NCI-H187 (cell line): ENCODE results near the gene LCLAT1.

ENCODE experiments used
- DNase-seq, 2 experiments: peaks; one replicate each; lab custom pipeline; 2025; lab: John Stamatoyannopoulos, UW

The LCLAT1 gene

GRCh38 chr2:30673127-30673526 is 226.1 kb downstream of the LCLAT1 start:
- no peak for DNase-seq

GRCh38 chr2:30675758-30676157 is 228.7 kb downstream of the LCLAT1 start:
- no peak for DNase-seq

GRCh38 chr2:30677231-30677630 is 230.2 kb downstream of the LCLAT1 start:
- DNase-seq = no peak

- DNase-seq = no peak
Measured at GRCh38 chr2:30677861-30678385, 230.9 kb downstream of the LCLAT1 start.

GRCh38 chr2:30678410-30679137 is 231.5 kb downstream of the LCLAT1 start:
- DNase-seq = no peak

GRCh38 chr2:30679426-30680088 is 232.5 kb downstream of the LCLAT1 start:
- DNase-seq = no peak

GRCh38 chr2:30680121-30680520 is 233.1 kb downstream of the LCLAT1 start:
- no peak for DNase-seq

GRCh38 chr2:30681022-30681421 is 234.0 kb downstream of the LCLAT1 start:
- DNase-seq = no peak

- no peak for DNase-seq
Measured at GRCh38 chr2:30683236-30683956, 236.3 kb downstream of the LCLAT1 start.

GRCh38 chr2:30684026-30684425 is 237.0 kb downstream of the LCLAT1 start:
- no peak for DNase-seq

- DNase-seq = no peak
Measured at GRCh38 chr2:30684516-30684915, 237.5 kb downstream of the LCLAT1 start.

- no peak for DNase-seq
Measured at GRCh38 chr2:30684996-30685395, 237.9 kb downstream of the LCLAT1 start.

- peak; percentile 32 to 52 for DNase-seq
Measured at GRCh38 chr2:30686000-30686399, 239.0 kb downstream of the LCLAT1 start.

- no peak for DNase-seq
Measured at GRCh38 chr2:30686669-30687068, 239.6 kb downstream of the LCLAT1 start.

GRCh38 chr2:30688956-30689401 is 241.9 kb downstream of the LCLAT1 start:
- no peak for DNase-seq

GRCh38 chr2:30689496-30690125 is 242.6 kb downstream of the LCLAT1 start:
- DNase-seq = no peak

GRCh38 chr2:30690126-30690561 is 243.1 kb downstream of the LCLAT1 start:
- DNase-seq = no peak

- no peak for DNase-seq
Measured at GRCh38 chr2:30691091-30691947, 244.3 kb downstream of the LCLAT1 start.

- DNase-seq = no peak
Measured at GRCh38 chr2:30691948-30692828, 245.1 kb downstream of the LCLAT1 start.

- no peak for DNase-seq
Measured at GRCh38 chr2:30692829-30693275, 245.8 kb downstream of the LCLAT1 start.
